ENCODE data around the gene HLA-DOA. TPM values are rescaled to one million over a fixed set of nuclear protein-coding genes. Genes with fewer than 3 reads are reported as not detected.

The HLA-DOA gene
- total and polyA plus RNA-seq, 2 of the 8 experiments (the other 6 are each of a cell fraction or from before 2014, with no cell fraction given) = 23.7 to 89.0 TPM

GRCh38 chr6:32970413-32971241, 38.8 kb downstream of the HLA-DOA start (continued):
- no peak for TF ChIP-seq ZNF274 (IDR thresholded peaks at IDR 0.05; ENCODE audit: borderline replicate concordance, extremely low read depth, low read length)
- no peak for TF ChIP-seq RNF2 (IDR thresholded peaks at IDR 0.05; ENCODE audit: borderline replicate concordance, low read depth, low read length, missing control alignments, poor library complexity, severe bottlenecking)
- TF ChIP-seq TBP (IDR thresholded peaks at IDR 0.05; ENCODE audit: low read depth, low read length) = peak; percentile 9; the same call in 1 of the 2 replicates
- TF ChIP-seq JUND (IDR thresholded peaks at IDR 0.05; ENCODE audit: low read length) = no peak
- TF ChIP-seq CTCF (IDR thresholded peaks at IDR 0.05; ENCODE audit: control extremely low read depth in 1 of 3, insufficient read depth in 1 of 3, low read depth in 1 of 3, low read length in 3 of 3) = no peak
- TF ChIP-seq RAD21 (IDR thresholded peaks at IDR 0.05 in 1 of 2, conservative IDR thresholded peaks at IDR 0.05 in 1 of 2; ENCODE audit: low read depth in 2 of 2, low read length in 2 of 2) = no peak
- TF ChIP-seq KDM5A (IDR thresholded peaks at IDR 0.05; ENCODE audit: low read length) = no peak
- TF ChIP-seq SUZ12 (IDR thresholded peaks at IDR 0.05; ENCODE audit: low read length) = no peak
- peak; percentile 46 for TF ChIP-seq TAF7 (optimal IDR thresholded peaks at IDR 0.05; ENCODE audit: borderline replicate concordance, low read depth, low read length)
- no peak; the same call in 1 of the 2 replicates for TF ChIP-seq PHF8 (conservative IDR thresholded peaks at IDR 0.05; ENCODE audit: low read depth, low read length)
- peak in 1 of 2 experiments; percentile 56; a peak in 1 of 3 replicates for TF ChIP-seq POLR2A (IDR thresholded peaks at IDR 0.05; ENCODE audit: control extremely low read depth in 1 of 2, low read depth in 2 of 2, low read length in 2 of 2)
- TF ChIP-seq CHD1 (IDR thresholded peaks at IDR 0.05; ENCODE audit: low read depth, low read length) = peak; percentile 79; the same call in 1 of the 2 replicates
- peak; percentile 82 for TF ChIP-seq POLR2AphosphoS5 (IDR thresholded peaks at IDR 0.05; ENCODE audit: low read depth, low read length)
- no peak for TF ChIP-seq CBX8 (IDR thresholded peaks at IDR 0.05; ENCODE audit: borderline replicate concordance, low read depth, low read length)
- no peak for TF ChIP-seq GTF2F1 (IDR thresholded peaks at IDR 0.05; ENCODE audit: borderline replicate concordance, low read depth, low read length)
- TF ChIP-seq EP300 (IDR thresholded peaks at IDR 0.05; ENCODE audit: borderline replicate concordance in 1 of 2, low read depth in 2 of 2, low read length in 2 of 2) = 0 out of 3 replicates have a peak, but pooled peaks of 1 of the 2 experiments have one; percentile 42
- TF ChIP-seq BRCA1 (IDR thresholded peaks at IDR 0.05; ENCODE audit: low read depth, low read length) = no peak
- TF ChIP-seq CEBPB (IDR thresholded peaks at IDR 0.05; ENCODE audit: low read depth, low read length) = no peak
- no peak for TF ChIP-seq SP1 (IDR thresholded peaks at IDR 0.05; ENCODE audit: low read depth, low read length)
- no peak for TF ChIP-seq HDAC6 (IDR thresholded peaks at IDR 0.05; ENCODE audit: low read depth, low read length)

Measured in H1 (cell line).